Adrenal gland (tissue), 12 donors: ENCODE measurements around the gene ASNSD1. TPM values are rescaled to one million over a fixed set of nuclear protein-coding genes. Genes with fewer than 3 reads are reported as not detected.
"Not testable (repeated sequence)": the region's sequence is repeated elsewhere in the genome, so short reads cannot be mapped to it uniquely, and the experiment has no call there.

Source experiments
- DNase-seq, 7 donors: peaks; one replicate each; pipeline ENCODE4 v3.0.0-alpha.2; 2019 to 2020
- H3K27ac ChIP-seq, 5 donors: fragments of 200-600 bp; sonication (generic) in 4 of 5; 1 replicate in 3 of 5; 2 replicates in 2 of 5; pipeline versions ENCODE4 v1.5.1 to v1.8.0; 2016 to 2020; ENCODE audit warnings: mild to moderate bottlenecking in 1 of 5
- H3K27me3 ChIP-seq: fragments of 200-600 bp; 2 replicates; pipeline ENCODE4 v1.8.0; 2021
- H3K36me3 ChIP-seq, 2 donors: fragments of 200-600 bp; replicated peaks in 1 of 2; 1 replicate in 1 of 2; 2 replicates in 1 of 2; pipeline versions ENCODE4 v1.5.1 to v1.8.0; 2018 to 2022
- H3K4me1 ChIP-seq, 2 donors: fragments of 200-600 bp; replicated peaks in 1 of 2; 1 replicate in 1 of 2; 2 replicates in 1 of 2; pipeline versions ENCODE4 v1.5.1 to v1.8.0; 2018 to 2021
- H3K4me3 ChIP-seq, 4 donors: fragments of 200-600 bp; sonication (generic) in 3 of 4; one replicate each; pipeline ENCODE4 v1.5.1; 2016 to 2018
- H3K9me3 ChIP-seq, 3 donors: fragments of 200-600 bp; sonication (generic) in 1 of 3; replicated peaks in 1 of 3; 1 replicate in 2 of 3; 2 replicates in 1 of 3; pipeline versions ENCODE4 v1.5.1 to v1.8.0; 2016 to 2021
- CTCF ChIP-seq, 6 experiments: fragments of 450-650 bp in 4 of 6; fragments of 200-600 bp in 2 of 6; sonication (generic) in 1 of 6; IDR thresholded peaks; 1 replicate in 5 of 6; 2 replicates in 1 of 6; pipeline versions ENCODE4 v1.5.1 to v1.8.0; 2016 to 2021; ENCODE audit warnings: antibody characterized with exemption in 6 of 6, mild to moderate bottlenecking in 2 of 6, moderate library complexity in 1 of 6
- POLR2A ChIP-seq, 2 donors: fragments of 450-650 bp; IDR thresholded peaks; one replicate each; pipeline ENCODE4 v1.6.1; 2017; ENCODE audit warnings: antibody characterized with exemption in 2 of 2, mild to moderate bottlenecking in 2 of 2, moderate library complexity in 1 of 2
- WGBS, 4 donors: extraction: QIAGEN DNeasy Blood & Tissue Kit in 2 of 4; methylation state at CpG; one replicate each; pipeline versions ENCODE4 v1.1.5 to v1.1.7; 2013 to 2017; 5-methylcytosine and 5-hydroxymethylcytosine counted together
- intact Hi-C, 2 donors: fragments of 100-400 bp; cut with DNase I; formaldehyde crosslinking; loops; one replicate each; pipeline versions ENCODE4 v1.14.1 to v1.15.0; 2022 to 2023
- polyA plus RNA-seq, 3 donors: library from polyadenylated mRNA; stranded (reverse); fragments of 200-250 nt in 2 of 3; fragments of 350-450 nt in 1 of 3; fragmentation: Illumina TruSeq in 1 of 3; extraction: RNeasy Lipid Tissue Mini Kit (QIAGEN cat#74804) in 1 of 3; gene quantifications; one replicate each; pipeline ENCODE4 v1.2.3, GENCODE V29; 2013 to 2014
- total RNA-seq, 9 donors: library from RNA; depleted of rRNA in 4 of 9; stranded (reverse); fragments of >200 nt in 4 of 9; fragments of 120-200 nt in 1 of 9; fragmentation: NEBNext Ultra II Directional in 1 of 9; extraction: Animal tissue kit (Norgen Biotek cat#: 25700) in 1 of 9; gene quantifications; one replicate each; pipeline versions ENCODE4 v1.1.0 to v1.2.4, GENCODE V29; 2013 to 2023
- donor health status: healthy with polysubstance abuse.
- donor health status: Bipolar disorder and iron deficiency.
- donor health status: DM: yes; HTN: yes; CAD: no.
- donor health status: DM: no; HTN: no; CAD: no.
- donor health status: DM: no; HTN: no; CAD: no.
- donor health status: DM: yes; HTN: yes; CAD: no.

The ASNSD1 gene
- total and polyA plus RNA-seq, 12 donors = 27.5 to 101 (median 42.6) TPM

GRCh38 chr2:189646521-189646920 lies 14.7 kb upstream of the ASNSD1 start:
- no peak overlapping the region for H3K4me3 ChIP-seq
- no peaks in the 10 kb centered on the region for H3K4me1 ChIP-seq
- H3K27me3 ChIP-seq = no peaks in the 10 kb centered on the region
- TF ChIP-seq CTCF (IDR thresholded peaks at IDR 0.05) = no peak
- no peak for TF ChIP-seq POLR2A (IDR thresholded peaks at IDR 0.05)
- no peak for DNase-seq
- H3K27ac ChIP-seq = no peak overlapping the region
- H3K9me3 ChIP-seq = no peaks in the 10 kb centered on the region
- no peaks in the 10 kb centered on the region for H3K36me3 ChIP-seq
- intact Hi-C loops = no loop called here

DNA sequence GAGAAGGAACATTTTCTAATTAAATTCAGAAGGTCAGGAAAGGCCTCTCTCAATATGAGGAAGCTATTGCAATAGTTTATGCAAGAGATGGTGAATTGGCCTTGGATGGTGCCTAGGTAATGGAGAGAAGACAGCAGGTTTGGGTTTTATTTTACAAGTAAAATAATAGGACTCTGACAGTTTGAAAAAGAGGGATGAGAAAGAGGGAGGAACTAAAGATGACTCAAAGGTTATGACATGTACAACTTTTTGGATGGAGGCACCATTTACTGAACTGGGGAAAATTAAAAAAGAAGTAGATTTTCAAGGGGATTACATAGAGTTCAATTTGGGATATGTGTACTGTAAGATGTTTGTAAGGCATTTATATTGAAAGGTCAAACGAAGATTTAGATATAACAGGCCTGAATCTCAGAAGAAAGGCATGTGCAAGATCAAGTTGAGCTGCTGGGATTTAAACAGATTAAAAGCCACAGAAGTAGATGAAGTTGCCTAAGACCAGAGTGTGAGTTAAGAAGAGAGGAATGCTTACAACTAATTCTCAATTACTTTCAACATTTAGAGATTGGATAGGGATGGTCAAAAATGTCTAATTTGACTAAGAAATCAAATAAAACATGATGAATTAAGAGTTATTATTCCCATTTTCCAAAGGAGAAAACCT lies 12.3 kb upstream of the ASNSD1 start:
- Histone ChIP-seq H3K36me3 (no peaks in the 10 kb centered on the region), H3K27ac (no peak overlapping the region), H3K4me1 (no peaks in the 10 kb centered on the region), H3K4me3 (no peak overlapping the region), H3K9me3 (no peaks in the 10 kb centered on the region), H3K27me3 (no peaks in the 10 kb centered on the region)
- 83 to 100% (median 92%) methylated on average over 1 of the region's 1 CpG for WGBS, 4 donors
- no peak for DNase-seq
- intact Hi-C loops = no loop called here
- no peak for TF ChIP-seq CTCF (IDR thresholded peaks at IDR 0.05)
- no peak for TF ChIP-seq POLR2A (IDR thresholded peaks at IDR 0.05)

- TF ChIP-seq CTCF (IDR thresholded peaks at IDR 0.05) = no peak
- no peak for TF ChIP-seq POLR2A (IDR thresholded peaks at IDR 0.05)
- Histone ChIP-seq H3K4me3 (no peak overlapping the region), H3K36me3 (no peaks in the 10 kb centered on the region), H3K4me1 (no peaks in the 10 kb centered on the region), H3K9me3 (no peaks in the 10 kb centered on the region), H3K27ac (no peak overlapping the region), H3K27me3 (no peaks in the 10 kb centered on the region)
- no peak for DNase-seq
- intact Hi-C loops = no loop called here
Measured at GRCh38 chr2:189651284-189651683, 10.0 kb upstream of the ASNSD1 start.

GRCh38 chr2:189653464-189653863 lies 7.8 kb upstream of the ASNSD1 start:
- DNase-seq, H3K36me3 ChIP-seq, H3K4me3 ChIP-seq, intact Hi-C loops, H3K9me3 ChIP-seq, H3K27ac ChIP-seq, H3K4me1 ChIP-seq, H3K27me3 ChIP-seq: not testable (repeated sequence)
- 83 to 96% (median 96%) methylated on average over 1 to 29 of the region's 29 CpGs for WGBS, 4 donors

DNA sequence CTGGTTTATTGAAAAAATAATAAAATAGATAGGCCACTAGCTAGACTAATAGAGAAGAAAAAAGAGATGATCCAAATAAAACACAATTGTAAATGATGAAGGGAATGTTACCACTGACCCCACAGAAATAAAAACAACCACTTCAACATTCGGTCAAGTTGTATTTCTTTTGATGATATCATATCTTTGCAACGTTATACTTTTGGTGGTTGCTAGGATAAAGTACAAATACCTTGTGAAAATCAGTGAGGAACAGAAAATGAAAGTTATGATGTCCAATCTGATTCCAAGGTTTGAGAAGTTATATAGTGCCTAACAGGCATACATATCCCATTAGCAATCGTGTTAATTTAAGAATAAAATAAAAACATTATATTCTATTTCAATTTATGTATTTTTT lies 6.6 kb upstream of the ASNSD1 start:
- Histone ChIP-seq H3K4me3 (no peak overlapping the region), H3K4me1 (no peaks in the 10 kb centered on the region), H3K27ac (no peak overlapping the region), H3K36me3 (no peaks in the 10 kb centered on the region), H3K9me3 (no peaks in the 10 kb centered on the region), H3K27me3 (no peaks in the 10 kb centered on the region)
- DNase-seq = no peak
- WGBS, 4 donors = 49 to 54% (median 51%) methylated on average over 3 of the region's 3 CpGs
- TF ChIP-seq CTCF (IDR thresholded peaks at IDR 0.05) (no peak), POLR2A (IDR thresholded peaks at IDR 0.05) (no peak)
- intact Hi-C loops = no loop called here
